HT-29 (cell line): ENCODE measurements around the gene ZNF543. TPM values are rescaled to one million over a fixed set of nuclear protein-coding genes. Genes with fewer than 3 reads are reported as not detected.

Experiments used
- total RNA-seq: library from RNA; depleted of rRNA; stranded (reverse); fragments of >200 nt; shearing (Covaris generic); gene quantifications from 2 replicates; pipeline ENCODE4 v1.2.3, GENCODE V29; 2014; rRNA removed

The ZNF543 gene
- total RNA-seq, 1 experiment from 2014 or later, result 5.6 TPM

Other genes with a start within 250 kb of the ZNF543 start
- gene USP29, start 200.5 kb upstream of the ZNF543 start, total RNA-seq, result not detected in 2 replicates
- gene ZIM3, start 175.3 kb upstream of the ZNF543 start, total RNA-seq, result not detected in 2 replicates
- gene DUXA, start 153.0 kb upstream of the ZNF543 start, total RNA-seq, result not detected in 2 replicates
- 22.1 and 26.6 TPM in 2 replicates for gene ZNF264, start 129.0 kb upstream of the ZNF543 start, total RNA-seq
- gene AURKC, start 89.4 kb upstream of the ZNF543 start, total RNA-seq, result 0.28 and 0.29 TPM in 2 replicates
- gene ZNF805, start 79.8 kb upstream of the ZNF543 start, total RNA-seq, result 9.3 and 13.5 TPM in 2 replicates
- 59.1 and 59.9 TPM in 2 replicates for gene ZNF460, start 40.0 kb upstream of the ZNF543 start, total RNA-seq
- not detected in 2 replicates for gene ZNF304, start 30.8 kb downstream of the ZNF543 start, total RNA-seq
- gene TRAPPC2B, start 43.1 kb downstream of the ZNF543 start, total RNA-seq, result 8.0 and 13.8 TPM in 2 replicates
- 1.0 and 3.2 TPM in 2 replicates for gene ZNF547, start 43.1 kb downstream of the ZNF543 start, total RNA-seq
- 10.2 and 12.2 TPM in 2 replicates for gene ZNF548, start 69.4 kb downstream of the ZNF543 start, total RNA-seq
- gene ZNF17, start 90.7 kb downstream of the ZNF543 start, total RNA-seq, result 4.7 and 7.2 TPM in 2 replicates
- gene ZNF749, start 114.9 kb downstream of the ZNF543 start, total RNA-seq, result 22.9 and 27.6 TPM in 2 replicates
- 0.08 TPM in 1 of 2 replicates, not detected in the other for gene VN1R1, start 136.7 kb downstream of the ZNF543 start, total RNA-seq
- gene ZNF772, start 157.1 kb downstream of the ZNF543 start, total RNA-seq, result 0.28 and 0.31 TPM in 2 replicates
- 8.1 and 19.3 TPM in 2 replicates for gene ZNF419, start 167.3 kb downstream of the ZNF543 start, total RNA-seq
- 5.3 and 5.5 TPM in 2 replicates for gene ZNF773, start 179.5 kb downstream of the ZNF543 start, total RNA-seq
- not detected in 2 replicates for gene ZNF549, start 206.9 kb downstream of the ZNF543 start, total RNA-seq
- 1.1 and 6.1 TPM in 2 replicates for gene ZNF550, start 239.4 kb downstream of the ZNF543 start, total RNA-seq